Suprapubic skin (tissue), 4 donors: ENCODE results near the gene EYA2. TPM values are rescaled to one million over a fixed set of nuclear protein-coding genes. Genes with fewer than 3 reads are reported as not detected.

Experiments used
- DNase-seq, 2 donors: peaks; one replicate each; pipeline ENCODE4 v3.0.0-alpha.2; 2019; ENCODE audit warnings: low spot score in 2 of 2
- H3K27ac ChIP-seq: fragments of 200-600 bp; sonication (generic); one replicate; pipeline ENCODE4 v1.5.1; 2019
- H3K27me3 ChIP-seq: fragments of 200-600 bp; sonication (generic); one replicate; pipeline ENCODE4 v1.5.1; 2019
- H3K36me3 ChIP-seq: fragments of 200-600 bp; sonication (generic); one replicate; pipeline ENCODE4 v1.5.1; 2019
- H3K4me1 ChIP-seq: fragments of 200-600 bp; sonication (generic); one replicate; pipeline ENCODE4 v1.5.1; 2019
- H3K4me3 ChIP-seq: fragments of 200-600 bp; sonication (generic); one replicate; pipeline ENCODE4 v1.5.1; 2019; ENCODE audit warnings: mild to moderate bottlenecking
- H3K9me3 ChIP-seq: fragments of 200-600 bp; sonication (generic); one replicate; pipeline ENCODE4 v1.5.1; 2019
- CTCF ChIP-seq, 2 donors: fragments of 200-600 bp in 1 of 2; fragments of 450-650 bp in 1 of 2; sonication (generic) in 1 of 2; IDR thresholded peaks; one replicate each; pipeline ENCODE4 v1.5.1; 2016 to 2019; ENCODE audit warnings: antibody characterized with exemption in 2 of 2, mild to moderate bottlenecking in 1 of 2, moderate library complexity in 1 of 2
- EP300 ChIP-seq: sonication (generic); formaldehyde crosslinking; IDR thresholded peaks from one replicate; pipeline ENCODE4 v1.6.1; 2017; ENCODE audit warnings: antibody characterized with exemption
- POLR2A ChIP-seq, 2 donors: fragments of 450-650 bp; IDR thresholded peaks; one replicate each; pipeline ENCODE4 v1.6.1; 2017; ENCODE audit warnings: antibody characterized with exemption in 2 of 2, mild to moderate bottlenecking in 2 of 2, moderate library complexity in 2 of 2
- POLR2AphosphoS5 ChIP-seq, 3 donors: sonication (generic); formaldehyde crosslinking; IDR thresholded peaks; one replicate each; pipeline ENCODE4 v1.6.1; 2017; ENCODE audit warnings: antibody characterized with exemption in 3 of 3
- WGBS: methylation state at CpG from one replicate; pipeline ENCODE4 v1.1.5; 2018; 5-methylcytosine and 5-hydroxymethylcytosine counted together
- total RNA-seq, 4 donors: library from RNA; depleted of rRNA; stranded (reverse); fragments of >200 nt; gene quantifications; one replicate each; pipeline ENCODE4 v1.1.0, GENCODE V29; 2016

Gene EYA2
- total RNA-seq, 4 donors from 2014 or later = 2.3 to 4.0 (median 3.3) TPM

- 72% methylated on average over 4 of the region's 4 CpGs for WGBS
- Histone ChIP-seq H3K4me3 (no peak overlapping the region), H3K4me1 (no peaks in the 10 kb centered on the region), H3K27me3 (no peaks in the 10 kb centered on the region), H3K36me3 (no peaks in the 10 kb centered on the region), H3K9me3 (peaks cover 8% of the 10 kb centered on the region), H3K27ac (no peak overlapping the region)
- TF ChIP-seq POLR2A (IDR thresholded peaks at IDR 0.05) (no peak), EP300 (no peak), CTCF (IDR thresholded peaks at IDR 0.05) (no peak), POLR2AphosphoS5 (IDR thresholded peaks at IDR 0.05) (no peak)
- no peak for DNase-seq
These were observed 135.7 kb downstream of the EYA2 start for GRCh38 chr20:47030271-47030810.

GRCh38 chr20:47031004-47031403, 136.4 kb downstream of the EYA2 start:
- Histone ChIP-seq H3K4me1 (no peaks in the 10 kb centered on the region), H3K27me3 (no peaks in the 10 kb centered on the region), H3K4me3 (no peak overlapping the region), H3K27ac (no peak overlapping the region), H3K9me3 (peaks cover 8% of the 10 kb centered on the region), H3K36me3 (no peaks in the 10 kb centered on the region)
- TF ChIP-seq EP300 (no peak), CTCF (IDR thresholded peaks at IDR 0.05) (no peak), POLR2A (IDR thresholded peaks at IDR 0.05) (no peak), POLR2AphosphoS5 (IDR thresholded peaks at IDR 0.05) (no peak)
- DNase-seq = no peak
- WGBS = 41% methylated on average over 7 of the region's 7 CpGs

- Histone ChIP-seq H3K4me1 (no peaks in the 10 kb centered on the region), H3K27ac (no peak overlapping the region), H3K9me3 (peaks cover 8% of the 10 kb centered on the region), H3K4me3 (no peak overlapping the region), H3K27me3 (no peaks in the 10 kb centered on the region), H3K36me3 (no peaks in the 10 kb centered on the region)
- WGBS = 100% methylated on average over 1 of the region's 1 CpG
- TF ChIP-seq CTCF (IDR thresholded peaks at IDR 0.05) (no peak), POLR2AphosphoS5 (IDR thresholded peaks at IDR 0.05) (no peak), POLR2A (IDR thresholded peaks at IDR 0.05) (no peak), EP300 (no peak)
- no peak for DNase-seq
These were observed 137.2 kb downstream of the EYA2 start for GRCh38 chr20:47031821-47032220.

- no peak for DNase-seq
- TF ChIP-seq CTCF (IDR thresholded peaks at IDR 0.05) = no peak
- TF ChIP-seq POLR2AphosphoS5 (IDR thresholded peaks at IDR 0.05) = no peak
- TF ChIP-seq POLR2A (IDR thresholded peaks at IDR 0.05) = no peak
- TF ChIP-seq EP300 = no peak
- WGBS = 67% methylated on average over 8 of the region's 8 CpGs
- Histone ChIP-seq H3K4me1 (no peaks in the 10 kb centered on the region), H3K36me3 (no peaks in the 10 kb centered on the region), H3K4me3 (no peak overlapping the region), H3K27me3 (no peaks in the 10 kb centered on the region), H3K9me3 (peaks cover 5% of the 10 kb centered on the region), H3K27ac (no peak overlapping the region)
These were observed 138.4 kb downstream of the EYA2 start for GRCh38 chr20:47032933-47033578.

GRCh38 chr20:47033665-47034064, 139.0 kb downstream of the EYA2 start:
- Histone ChIP-seq H3K9me3 (no peaks in the 10 kb centered on the region), H3K4me3 (no peak overlapping the region), H3K27ac (no peak overlapping the region), H3K4me1 (no peaks in the 10 kb centered on the region), H3K27me3 (no peaks in the 10 kb centered on the region), H3K36me3 (no peaks in the 10 kb centered on the region)
- no peak for DNase-seq
- no peak for TF ChIP-seq POLR2A (IDR thresholded peaks at IDR 0.05)
- no peak for TF ChIP-seq POLR2AphosphoS5 (IDR thresholded peaks at IDR 0.05)
- TF ChIP-seq CTCF (IDR thresholded peaks at IDR 0.05) = no peak
- no peak for TF ChIP-seq EP300
